IMR-90 (cell line): ENCODE measurements around the gene MEGF11. TPM values are rescaled to one million over a fixed set of nuclear protein-coding genes. Genes with fewer than 3 reads are reported as not detected.

ENCODE experiments used
- ATAC-seq: fragments of 200-7000 bp; cut with Tn5 transposase; 2 replicates; pipeline ENCODE4 v1.9.1; 2020; ENCODE audit warnings: low read depth, mild to moderate bottlenecking, moderate library complexity
- BruUV-seq: library from RNA; stranded (reverse); fragments of 400-500 nt; replicated peaks from 2 replicates; lab custom pipeline; 2021; lab: Mats Ljungman, UMichigan
- CTCF ChIA-PET: fragments of 300-600 bp; formaldehyde crosslinking; extraction: SDS; loops from one replicate; lab custom pipeline; 2021; ENCODE audit warnings: antibody characterized with exemption; lab: Yijun Ruan, JAX
- POLR2A ChIA-PET: fragments of 300-600 bp; sonication (Branson Sonifier 250); formaldehyde crosslinking; loops from one replicate; lab custom pipeline; 2022; ENCODE audit warnings: antibody characterized with exemption; ENCODE audit not compliant: unreplicated experiment; lab: Charles Lee
- DNase-seq: peaks from one replicate; pipeline ENCODE4 v3.0.0; 2013
- H2AFZ ChIP-seq: replicated peaks from 2 replicates; pipeline ENCODE3; 2013; ENCODE audit warnings: low read length, mild to moderate bottlenecking; ENCODE audit not compliant: poor library complexity
- H2AK5ac ChIP-seq: 2 replicates; pipeline ENCODE4 v1.6.1; 2013; ENCODE audit warnings: low read depth, low read length, inconsistent platforms
- H2AK9ac ChIP-seq: replicated peaks from 2 replicates; pipeline ENCODE3; 2013; ENCODE audit warnings: mild to moderate bottlenecking, low read depth, low read length, moderate library complexity; ENCODE audit not compliant: poor library complexity
- H2BK120ac ChIP-seq: 2 replicates; pipeline ENCODE4 v1.6.1; 2013; ENCODE audit warnings: low read depth, low read length, inconsistent platforms
- H2BK15ac ChIP-seq: 3 replicates; pipeline ENCODE4 v1.6.1; 2013; ENCODE audit warnings: low read depth, low read length, inconsistent platforms
- H2BK20ac ChIP-seq: 2 replicates; pipeline ENCODE4 v1.6.1; 2013; ENCODE audit warnings: low read depth, mild to moderate bottlenecking, inconsistent platforms, low read length, moderate library complexity
- H2BK5ac ChIP-seq: 2 replicates; pipeline ENCODE4 v1.6.1; 2013; ENCODE audit warnings: mild to moderate bottlenecking, low read depth, low read length, inconsistent platforms; ENCODE audit not compliant: poor library complexity, severe bottlenecking
- H3K14ac ChIP-seq: replicated peaks from 2 replicates; pipeline ENCODE4 v1.6.1; 2013; ENCODE audit warnings: low read depth, low read length, inconsistent platforms
- H3K18ac ChIP-seq: 2 replicates; pipeline ENCODE4 v1.6.1; 2013; ENCODE audit warnings: low read depth, low read length, control low read depth
- H3K23ac ChIP-seq: 2 replicates; pipeline ENCODE4 v1.6.1; 2013; ENCODE audit warnings: low read depth, low read length, inconsistent platforms
- H3K27ac ChIP-seq: 2 replicates; pipeline ENCODE4 v1.5.1; 2013; ENCODE audit warnings: mild to moderate bottlenecking, control low read depth, low read length; ENCODE audit not compliant: insufficient read depth
- H3K27me3 ChIP-seq: 2 replicates; pipeline ENCODE4 v1.6.1; 2013; ENCODE audit warnings: low read length; ENCODE audit not compliant: control insufficient read depth, insufficient read depth
- H3K36me3 ChIP-seq: 2 replicates; pipeline ENCODE4 v1.6.1; 2013; ENCODE audit warnings: low read length, mixed read lengths; ENCODE audit not compliant: control insufficient read depth, insufficient read depth
- H3K4ac ChIP-seq: 2 replicates; pipeline ENCODE4 v1.6.1; 2013; ENCODE audit warnings: low read depth, low read length, inconsistent platforms
- H3K4me1 ChIP-seq: 2 replicates; pipeline ENCODE4 v1.6.1; 2013; ENCODE audit warnings: low read length, mixed read lengths; ENCODE audit not compliant: control insufficient read depth, insufficient read depth
- H3K4me2 ChIP-seq: 2 replicates; pipeline ENCODE4 v1.6.1; 2013; ENCODE audit warnings: low read depth, mild to moderate bottlenecking, control low read depth, low read length, moderate library complexity
- H3K4me3 ChIP-seq: 2 replicates; pipeline ENCODE4 v1.5.1; 2013; ENCODE audit warnings: low read depth, mild to moderate bottlenecking, control low read depth, low read length, moderate library complexity; ENCODE audit not compliant: insufficient read depth
- H3K56ac ChIP-seq: 2 replicates; pipeline ENCODE4 v1.6.1; 2013; ENCODE audit warnings: low read length, inconsistent platforms; ENCODE audit not compliant: insufficient read depth; ENCODE audit errors: extremely low read depth
- H3K79me1 ChIP-seq, 2 experiments: 2 replicates each; pipeline ENCODE4 v1.6.1; 2013; ENCODE audit warnings: low read length in 2 of 2, inconsistent platforms in 1 of 2, low read depth in 1 of 2
- H3K9ac ChIP-seq: 2 replicates; pipeline ENCODE4 v1.6.1; 2013; ENCODE audit warnings: low read depth, low read length, control low read depth
- H3K9me1 ChIP-seq: 2 replicates; pipeline ENCODE4 v1.6.1; 2013; ENCODE audit warnings: low read length, inconsistent platforms; ENCODE audit not compliant: insufficient read depth
- H3K9me3 ChIP-seq: 2 replicates; pipeline ENCODE4 v1.6.1; 2013; ENCODE audit warnings: low read length; ENCODE audit not compliant: control insufficient read depth, insufficient read depth
- H4K20me1 ChIP-seq: 2 replicates; pipeline ENCODE4 v1.6.1; 2013; ENCODE audit warnings: low read length, inconsistent platforms; ENCODE audit not compliant: insufficient read depth
- H4K5ac ChIP-seq: 2 replicates; pipeline ENCODE4 v1.6.1; 2013; ENCODE audit warnings: mild to moderate bottlenecking, low read depth, low read length, control low read depth
- H4K8ac ChIP-seq, 2 experiments: 2 replicates each; pipeline ENCODE4 v1.6.1; 2013; ENCODE audit warnings: low read depth in 2 of 2, low read length in 2 of 2, control low read depth in 1 of 2, inconsistent platforms in 1 of 2
- H4K91ac ChIP-seq: 2 replicates; pipeline ENCODE4 v1.6.1; 2013; ENCODE audit warnings: low read depth, low read length, inconsistent platforms; ENCODE audit not compliant: insufficient read depth
- POLR2A ChIP-seq: IDR thresholded peaks from 2 replicates; pipeline ENCODE4 v1.6.1; 2012; ENCODE audit warnings: mild to moderate bottlenecking, low read depth, low read length
- RCOR1 ChIP-seq: IDR thresholded peaks from 2 replicates; pipeline ENCODE4 v1.6.1; 2012; ENCODE audit warnings: mild to moderate bottlenecking, low read length, improper control_type of control experiment; ENCODE audit not compliant: insufficient replicate concordance
- WGBS, 2 experiments: methylation state at CpG; one replicate each; pipeline versions ENCODE4 v1.1.5 to v1.1.7; 2013; ENCODE audit warnings: missing lambda C conversion rate in 2 of 2; ENCODE audit not compliant: insufficient read length in 1 of 2; ENCODE audit errors: extremely low coverage in 2 of 2; 5-methylcytosine and 5-hydroxymethylcytosine counted together
- dilution Hi-C: fragments of 300-500 bp; cut with HindIII; formaldehyde crosslinking; loops from one replicate; pipeline ENCODE4 v1.14.3; 2018; ENCODE audit warnings: low sequenced_read_pairs; ENCODE audit not compliant: unreplicated experiment
- in situ Hi-C: fragments of 300-500 bp; cut with MboI; formaldehyde crosslinking; loops from 3 replicates; pipeline ENCODE4 v1.14.3; 2019; ENCODE audit warnings: low sequenced_read_pairs, inconsistent platforms, mixed read lengths
- intact Hi-C: fragments of 100-400 bp; cut with micrococcal nuclease; formaldehyde crosslinking; loops from 2 replicates; pipeline ENCODE4 v1.10.0; 2022
- polyA plus RNA-seq, 3 experiments: library from polyadenylated mRNA; depleted of rRNA; stranded (reverse); fragments of >200 nt; gene quantifications; 2 replicates each; pipeline ENCODE4 v1.2.3, GENCODE V29; 2012; ENCODE audit warnings: low replicate concordance in 1 of 3
- total RNA-seq: library from RNA; depleted of rRNA; stranded (reverse); fragments of >200 nt; gene quantifications from 2 replicates; pipeline ENCODE4 v1.2.3, GENCODE V29; 2012

MEGF11 gene
- total and polyA plus RNA-seq, 2 of the 4 experiments (the other 2 are of a cell fraction): not detected

GRCh38 chr15:66029650-66030049 is 223.9 kb downstream of the MEGF11 start:
- H2AK5ac ChIP-seq: no peak overlapping the region
- no peak overlapping the region for H3K4me2 ChIP-seq
- H3K14ac ChIP-seq: no peak overlapping the region
- no peaks in the 10 kb centered on the region for H4K20me1 ChIP-seq
- WGBS, 2 experiments: 92% methylated on average over 2 of the region's 5 CpGs; no CpG with 5 or more reads in 1 of the 2 experiments
- no peak overlapping the region for H3K9ac ChIP-seq
- no peaks in the 10 kb centered on the region for H3K9me1 ChIP-seq
- H4K8ac ChIP-seq: no peak overlapping the region
- no peak overlapping the region for H3K4ac ChIP-seq
- no peak overlapping the region for H4K91ac ChIP-seq
- H2BK120ac ChIP-seq: no peak overlapping the region
- no peak overlapping the region for H3K18ac ChIP-seq
- H2AK9ac ChIP-seq: no peak overlapping the region
- no peaks in the 10 kb centered on the region for H3K9me3 ChIP-seq
- POLR2A ChIA-PET: no interaction called here
- dilution Hi-C loops (no loop called here), in situ Hi-C loops (no loop called here), intact Hi-C loops (no loop called here)
- DNase-seq (no peak), ATAC-seq (no peak)
- H2AFZ ChIP-seq: no peak overlapping the region
- CTCF ChIA-PET: no interaction called here
- H2BK5ac ChIP-seq: no peak overlapping the region
- no peak overlapping the region for H2BK20ac ChIP-seq
- H3K27me3 ChIP-seq: peaks cover 14% of the 10 kb centered on the region
- no TSS peak for BruUV-seq
- no peak overlapping the region for H4K5ac ChIP-seq
- H3K79me1 ChIP-seq: no peaks in the 10 kb centered on the region
- no peak overlapping the region for H3K23ac ChIP-seq
- no peaks in the 10 kb centered on the region for H3K36me3 ChIP-seq
- H3K56ac ChIP-seq: no peak overlapping the region
- no peak overlapping the region for H2BK15ac ChIP-seq
- no peak for TF ChIP-seq POLR2A
- no peak for TF ChIP-seq RCOR1
- no peaks in the 10 kb centered on the region for H3K4me1 ChIP-seq
- H3K27ac ChIP-seq: no peak overlapping the region
- no peak overlapping the region for H3K4me3 ChIP-seq
